GM23338 (cell line): Measurements from ENCODE around the gene TUBA4B. TPM values are rescaled to one million over a fixed set of nuclear protein-coding genes. Genes with fewer than 3 reads are reported as not detected.

Experiments
- ATAC-seq: fragments of 200-7000 bp; cut with Tn5 transposase; 3 replicates; pipeline ENCODE4 v1.9.1; 2020
- DNase-seq: peaks from one replicate; pipeline ENCODE4 v3.0.0-alpha.2; 2015; ENCODE audit warnings: low spot score
- H2AFZ ChIP-seq: fragments of 200-600 bp; sonication (generic); 2 replicates; pipeline ENCODE4 v1.8.0; 2016; ENCODE audit warnings: antibody characterized with exemption, mild to moderate bottlenecking, moderate library complexity
- H3F3A ChIP-seq: fragments of 200-600 bp; sonication (generic); replicated peaks from 2 replicates; pipeline ENCODE4 v1.8.0; 2017; ENCODE audit warnings: antibody characterized with exemption, mixed run types, low read depth
- H3K27ac ChIP-seq: fragments of 200-600 bp; sonication (generic); 2 replicates; pipeline ENCODE4 v1.6.1; 2016; ENCODE audit warnings: low read depth
- H3K27me3 ChIP-seq: fragments of 200-600 bp; sonication (generic); 2 replicates; pipeline ENCODE4 v1.8.0; 2016; ENCODE audit warnings: mild to moderate bottlenecking, mixed run types, moderate library complexity; ENCODE audit not compliant: insufficient read depth
- H3K36me3 ChIP-seq: fragments of 200-600 bp; sonication (generic); 2 replicates; pipeline ENCODE4 v1.8.0; 2016; ENCODE audit warnings: mild to moderate bottlenecking; ENCODE audit not compliant: insufficient read depth
- H3K4me1 ChIP-seq: fragments of 200-600 bp; sonication (generic); 2 replicates; pipeline ENCODE4 v1.8.0; 2016; ENCODE audit warnings: mild to moderate bottlenecking, moderate library complexity; ENCODE audit not compliant: insufficient read depth
- H3K4me2 ChIP-seq: fragments of 200-600 bp; sonication (generic); 2 replicates; pipeline ENCODE4 v1.7.1; 2017; ENCODE audit warnings: mixed run types
- H3K4me3 ChIP-seq: fragments of 200-600 bp; sonication (generic); 2 replicates; pipeline ENCODE4 v1.6.1; 2016; ENCODE audit warnings: mixed run types
- H3K79me2 ChIP-seq: fragments of 200-600 bp; sonication (generic); replicated peaks from 2 replicates; pipeline ENCODE4 v1.8.0; 2017; ENCODE audit warnings: mild to moderate bottlenecking; ENCODE audit not compliant: insufficient read depth
- H3K9me2 ChIP-seq: fragments of 200-600 bp; sonication (generic); 2 replicates; pipeline ENCODE4 v1.8.0; 2017; ENCODE audit not compliant: insufficient read depth
- H4K20me1 ChIP-seq: fragments of 200-600 bp; sonication (generic); replicated peaks from 2 replicates; pipeline ENCODE4 v1.8.0; 2017; ENCODE audit warnings: mild to moderate bottlenecking; ENCODE audit not compliant: insufficient read depth
- H3K27ac Mint-ChIP-seq: 2 replicates; pipeline ENCODE4 v1.8.0; 2020; ENCODE audit warnings: inconsistent platforms, mild to moderate bottlenecking, moderate library complexity, mixed read lengths
- H3K27me3 Mint-ChIP-seq: 3 replicates; pipeline ENCODE4 v1.8.0; 2022; ENCODE audit warnings: low read depth, mild to moderate bottlenecking, moderate library complexity, mixed read lengths, inconsistent platforms; ENCODE audit not compliant: insufficient read depth, poor library complexity
- H3K36me3 Mint-ChIP-seq: 3 replicates; pipeline ENCODE4 v1.8.0; 2021; ENCODE audit warnings: low read depth, mild to moderate bottlenecking, inconsistent platforms, moderate library complexity, mixed read lengths
- H3K4me1 Mint-ChIP-seq: 3 replicates; pipeline ENCODE4 v1.8.0; 2020; ENCODE audit warnings: mild to moderate bottlenecking, inconsistent platforms, mixed read lengths
- H3K4me3 Mint-ChIP-seq: 3 replicates; pipeline ENCODE4 v1.8.0; 2021; ENCODE audit warnings: moderate library complexity, mild to moderate bottlenecking, inconsistent platforms, mixed read lengths
- H3K9me3 Mint-ChIP-seq: 3 replicates; pipeline ENCODE4 v1.8.0; 2020; ENCODE audit warnings: moderate library complexity, mild to moderate bottlenecking, inconsistent platforms, mixed read lengths
- CREB1 ChIP-seq: fragments of 250-450 bp; sonication (Bioruptor Pico); IDR thresholded peaks from 2 replicates; pipeline ENCODE4 v1.5.0; 2020; ENCODE audit warnings: low read depth, mild to moderate bottlenecking, moderate library complexity
- CTCF ChIP-seq, 2 experiments: fragments of 200-600 bp in 1 of 2; sonication (generic) in 1 of 2; conservative IDR thresholded peaks; 2 replicates each; pipeline versions ENCODE4 v1.5.1 to v1.6.1; 2016 to 2017; ENCODE audit warnings: antibody characterized with exemption in 2 of 2, low read depth in 2 of 2, mild to moderate bottlenecking in 2 of 2, moderate library complexity in 1 of 2
- EZH2 ChIP-seq: fragments of 200-600 bp; sonication (generic); IDR thresholded peaks from one replicate; pipeline ENCODE4 v1.8.0; 2017; ENCODE audit warnings: antibody characterized with exemption, mild to moderate bottlenecking, low read depth; ENCODE audit not compliant: unreplicated experiment
- JUNB ChIP-seq: IDR thresholded peaks from one replicate; pipeline ENCODE4 v1.6.1; 2016; ENCODE audit warnings: antibody characterized with exemption; ENCODE audit not compliant: unreplicated experiment
- NANOG ChIP-seq: IDR thresholded peaks from 2 replicates; pipeline ENCODE4 v1.6.1; 2016; ENCODE audit warnings: antibody characterized with exemption, borderline replicate concordance
- POLR2AphosphoS5 ChIP-seq: IDR thresholded peaks from 2 replicates; pipeline ENCODE4 v1.6.1; 2016; ENCODE audit warnings: antibody characterized with exemption, low read depth
- REST ChIP-seq: IDR thresholded peaks from one replicate; pipeline ENCODE4 v1.6.1; 2018; ENCODE audit warnings: antibody characterized with exemption; ENCODE audit not compliant: unreplicated experiment
- STAT1 ChIP-seq: IDR thresholded peaks from one replicate; pipeline ENCODE4 v1.6.1; 2016; ENCODE audit warnings: antibody characterized with exemption; ENCODE audit not compliant: unreplicated experiment
- ZNF114 ChIP-seq: fragments of 250-450 bp; sonication (Bioruptor Pico); IDR thresholded peaks from 2 replicates; pipeline ENCODE4 v1.5.0; 2020; ENCODE audit warnings: mild to moderate bottlenecking, moderate library complexity
- ZNF331 ChIP-seq: fragments of 250-450 bp; sonication (Bioruptor Pico); IDR thresholded peaks from 2 replicates; pipeline ENCODE4 v1.5.0; 2020; ENCODE audit warnings: low read depth, mild to moderate bottlenecking, moderate library complexity
- polyA plus RNA-seq: library from polyadenylated mRNA; unstranded; fragments of >200 nt; fragmentation: Nextera tagmentation; extraction: Ambion mirVana; gene quantifications from 2 replicates; pipeline ENCODE4 v1.2.1, GENCODE V29; 2016
- total RNA-seq: library from RNA; depleted of rRNA; stranded (reverse); fragments of >200 nt; shearing (Covaris generic); gene quantifications from 2 replicates; pipeline ENCODE4 v1.2.3, GENCODE V29; 2014

TUBA4B gene
- total and polyA plus RNA-seq, 2 experiments from 2014 or later: 0.14 TPM; not detected in 1

DNA sequence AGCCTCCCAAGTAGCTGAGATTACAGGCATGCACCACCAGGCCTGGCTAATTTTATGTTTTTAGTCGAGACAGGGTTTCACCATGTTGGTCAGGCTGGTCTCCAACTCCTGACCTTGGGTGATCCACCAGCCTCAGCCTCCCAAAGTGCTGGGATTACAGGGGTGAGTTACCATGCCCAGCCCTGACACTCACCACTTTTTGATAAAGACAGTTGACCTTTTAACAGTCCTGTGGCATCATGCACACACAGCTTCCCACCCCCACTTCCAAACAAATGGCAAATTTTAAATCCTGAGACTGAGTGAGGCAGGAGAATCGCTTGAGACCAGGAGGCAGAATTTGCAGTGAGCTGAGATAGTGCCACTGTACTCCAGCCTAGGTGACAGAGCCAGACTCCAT, 20.0 kb downstream of the TUBA4B start:
- no peaks in the 10 kb centered on the region for H3F3A ChIP-seq
- no peaks in the 10 kb centered on the region for H3K36me3 ChIP-seq
- TF ChIP-seq ZNF331 (CRISPR knock-in tag) (no peak), ZNF114 (CRISPR knock-in tag) (no peak), EZH2 (no peak), JUNB (no peak), STAT1 (no peak), REST (no peak), NANOG (no peak)
- Mint-ChIP-seq H3K9me3 (no peaks in the 10 kb centered on the region), H3K36me3 (no peaks in the 10 kb centered on the region), H3K4me1 (peaks cover 24% of the 10 kb centered on the region), H3K4me3 (no peak overlapping the region), H3K27me3 (peaks cover 26% of the 10 kb centered on the region), H3K27ac (no peak overlapping the region)
- peaks cover 20% of the 10 kb centered on the region for H3K4me1 ChIP-seq
- H3K27me3 ChIP-seq: no peaks in the 10 kb centered on the region
- no peaks in the 10 kb centered on the region for H3K79me2 ChIP-seq
- H3K27ac ChIP-seq: no peak overlapping the region
- DNase-seq (no peak), ATAC-seq (no peak)
- no peak overlapping the region for H3K4me3 ChIP-seq
- H4K20me1 ChIP-seq: no peaks in the 10 kb centered on the region
- no peaks in the 10 kb centered on the region for H3K9me2 ChIP-seq
- H3K4me2 ChIP-seq: no peak overlapping the region
- H2AFZ ChIP-seq: no peak overlapping the region

DNA sequence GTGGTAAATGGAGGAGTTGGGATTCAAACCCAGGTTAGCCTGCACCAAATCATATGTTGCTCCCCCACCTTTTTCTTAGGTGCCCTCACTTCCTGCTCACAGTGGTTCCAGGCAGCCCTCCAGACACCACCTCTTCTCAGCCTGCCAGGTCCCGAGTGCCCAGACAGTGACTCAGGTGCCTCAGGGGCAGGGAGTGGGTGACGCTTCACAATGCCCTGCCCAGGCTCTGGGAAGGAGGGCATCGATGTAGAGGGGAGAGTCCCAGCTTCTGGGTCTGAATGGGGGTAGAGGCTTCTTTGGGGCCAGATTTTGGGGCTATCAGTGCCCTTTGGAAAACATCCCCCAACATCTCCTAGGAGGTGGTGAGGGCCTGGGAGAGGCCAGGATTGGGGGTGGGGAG, 20.9 kb downstream of the TUBA4B start:
- H3K27me3 ChIP-seq: no peaks in the 10 kb centered on the region
- Mint-ChIP-seq H3K27me3 (peaks cover 31% of the 10 kb centered on the region), H3K36me3 (no peaks in the 10 kb centered on the region), H3K9me3 (no peaks in the 10 kb centered on the region), H3K4me1 (peaks cover 34% of the 10 kb centered on the region), H3K27ac (no peak overlapping the region), H3K4me3 (no peak overlapping the region)
- H3K9me2 ChIP-seq: no peaks in the 10 kb centered on the region
- peaks cover 28% of the 10 kb centered on the region for H3K4me1 ChIP-seq
- no peak overlapping the region; the same call in 1 of the 2 replicates for H3K4me2 ChIP-seq
- H3K27ac ChIP-seq: no peak overlapping the region
- no peaks in the 10 kb centered on the region for H3F3A ChIP-seq
- ATAC-seq: no peak
- H2AFZ ChIP-seq: peak overlapping the region; percentile 69; the same call in 1 of the 2 replicates
- no peaks in the 10 kb centered on the region for H4K20me1 ChIP-seq
- no peak overlapping the region; the same call in 1 of the 2 replicates for H3K4me3 ChIP-seq
- no peaks in the 10 kb centered on the region for H3K36me3 ChIP-seq
- no peaks in the 10 kb centered on the region for H3K79me2 ChIP-seq
- TF ChIP-seq POLR2AphosphoS5 (no peak), CREB1 (CRISPR knock-in tag) (no peak), EZH2 (no peak), CTCF (conservative IDR thresholded peaks at IDR 0.05; ENCODE audit: low read depth in 2 of 2) (no peak), STAT1 (no peak), NANOG (no peak), JUNB (no peak), REST (no peak)
- no peak for DNase-seq
